Measurements from ENCODE around the gene AKAP10.

AKAP10 gene

GRCh38 chr17:19946921-19947320 lies 30.7 kb downstream of the AKAP10 start:
- no peak overlapping the region for H3K27ac Mint-ChIP-seq
- no peaks in the 10 kb centered on the region for H3K9me3 Mint-ChIP-seq
- no peak overlapping the region for H3K4me3 Mint-ChIP-seq
- H3K36me3 Mint-ChIP-seq = peaks cover 41% of the 10 kb centered on the region
- no peaks in the 10 kb centered on the region for H3K27me3 Mint-ChIP-seq
- H3K4me1 Mint-ChIP-seq = peaks cover 26% of the 10 kb centered on the region
- no peak for ATAC-seq

GRCh38 chr17:19945009-19945626 lies 32.5 kb downstream of the AKAP10 start:
- no peak overlapping the region for H3K27ac Mint-ChIP-seq
- H3K4me3 Mint-ChIP-seq = no peak overlapping the region
- H3K36me3 Mint-ChIP-seq = peaks cover 43% of the 10 kb centered on the region
- H3K4me1 Mint-ChIP-seq = peaks cover 26% of the 10 kb centered on the region
- H3K27me3 Mint-ChIP-seq = no peaks in the 10 kb centered on the region
- ATAC-seq = no peak
- H3K9me3 Mint-ChIP-seq = no peaks in the 10 kb centered on the region

DNA sequence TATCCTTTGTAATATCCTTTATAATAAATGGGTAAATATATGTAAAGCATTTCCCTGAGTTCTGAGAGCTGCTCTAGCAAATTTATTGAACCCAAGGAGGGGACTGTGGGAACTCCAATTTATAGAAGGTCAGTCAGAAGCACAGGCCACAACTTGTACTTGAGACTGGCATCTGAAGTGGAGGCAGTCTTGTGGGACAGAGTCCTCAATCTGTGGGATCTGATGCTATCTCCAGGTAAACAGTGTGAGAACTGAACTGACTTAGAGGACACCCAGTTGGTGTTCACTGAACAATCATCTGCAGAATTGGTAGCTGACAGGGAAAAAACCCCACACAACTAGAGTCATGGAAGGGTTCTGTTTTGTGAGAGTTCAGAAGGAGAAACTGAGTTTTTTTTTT lies 34.0 kb downstream of the AKAP10 start:
- no peaks in the 10 kb centered on the region for H3K9me3 Mint-ChIP-seq
- no peak overlapping the region for H3K27ac Mint-ChIP-seq
- H3K27me3 Mint-ChIP-seq = no peaks in the 10 kb centered on the region
- no peak overlapping the region for H3K4me3 Mint-ChIP-seq
- peaks cover 17% of the 10 kb centered on the region for H3K4me1 Mint-ChIP-seq
- H3K36me3 Mint-ChIP-seq = peaks cover 56% of the 10 kb centered on the region
- ATAC-seq = no peak

DNA sequence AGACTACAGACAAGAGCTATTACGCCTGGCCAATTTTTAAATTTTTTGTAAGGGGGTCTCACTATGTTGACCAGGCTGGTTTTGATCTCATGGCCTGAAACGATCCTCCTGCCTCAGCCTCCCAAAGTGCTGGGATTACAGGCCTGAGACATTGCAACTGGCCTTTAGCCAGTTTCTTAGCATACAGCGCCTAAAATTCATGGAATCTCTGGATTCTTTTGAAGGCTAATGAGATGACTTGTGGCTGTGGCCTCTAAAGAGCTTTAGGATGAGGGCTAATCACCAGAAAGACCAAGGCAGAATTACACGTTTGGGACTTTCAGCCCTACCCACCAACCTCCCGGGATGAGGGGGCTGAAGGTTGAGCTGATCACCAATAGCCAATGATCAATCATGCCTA lies 34.6 kb downstream of the AKAP10 start:
- H3K27me3 Mint-ChIP-seq = no peaks in the 10 kb centered on the region
- no peaks in the 10 kb centered on the region for H3K9me3 Mint-ChIP-seq
- no peak overlapping the region for H3K4me3 Mint-ChIP-seq
- no peak overlapping the region for H3K27ac Mint-ChIP-seq
- peaks cover 12% of the 10 kb centered on the region for H3K4me1 Mint-ChIP-seq
- peaks cover 50% of the 10 kb centered on the region for H3K36me3 Mint-ChIP-seq
- ATAC-seq = no peak

GRCh38 chr17:19940722-19941464 lies 36.7 kb downstream of the AKAP10 start:
- Mint-ChIP-seq H3K4me1 (peaks cover 10% of the 10 kb centered on the region), H3K36me3 (peaks cover 53% of the 10 kb centered on the region), H3K27ac (no peak overlapping the region), H3K9me3 (no peaks in the 10 kb centered on the region), H3K4me3 (no peak overlapping the region), H3K27me3 (no peaks in the 10 kb centered on the region)
- ATAC-seq = no peak

DNA sequence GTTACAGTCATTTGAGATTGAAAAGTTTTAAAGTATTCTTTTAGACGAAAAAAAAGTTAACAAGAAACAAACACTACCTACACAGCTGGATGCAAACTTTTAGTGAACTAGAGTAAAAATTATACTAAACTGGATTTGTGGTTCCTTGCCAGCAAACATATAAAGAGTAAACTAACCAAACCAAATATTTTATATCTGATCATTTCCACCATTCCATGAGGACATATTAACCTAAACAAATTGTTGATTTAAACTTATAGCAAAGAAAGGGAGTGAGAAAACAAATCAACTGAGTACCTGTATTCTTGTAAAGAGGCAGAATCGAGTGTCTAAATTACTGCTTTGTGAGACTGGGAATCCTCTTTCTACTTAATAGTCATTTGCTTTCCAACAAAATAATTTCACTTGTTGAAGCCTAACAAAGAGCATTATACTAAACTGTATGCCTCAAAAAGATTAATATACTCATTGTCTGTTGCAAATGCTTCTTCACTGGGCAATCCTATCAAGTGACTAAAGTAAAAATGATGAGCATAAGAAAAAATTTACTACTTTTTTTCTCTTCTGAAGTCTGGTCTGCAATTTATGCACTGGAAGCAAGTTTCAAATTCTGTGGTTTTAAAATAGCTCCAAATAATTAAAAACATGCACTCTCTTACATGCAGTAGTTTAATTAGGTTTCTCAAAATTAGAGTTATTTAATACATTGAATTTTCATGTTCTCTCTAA lies 37.5 kb downstream of the AKAP10 start:
- H3K4me1 Mint-ChIP-seq = peaks cover 6% of the 10 kb centered on the region
- H3K9me3 Mint-ChIP-seq = no peaks in the 10 kb centered on the region
- H3K36me3 Mint-ChIP-seq = peaks cover 50% of the 10 kb centered on the region
- no peak overlapping the region for H3K4me3 Mint-ChIP-seq
- H3K27me3 Mint-ChIP-seq = no peaks in the 10 kb centered on the region
- no peak for ATAC-seq
- no peak overlapping the region for H3K27ac Mint-ChIP-seq

- H3K27ac Mint-ChIP-seq = no peak overlapping the region
- no peak overlapping the region for H3K4me3 Mint-ChIP-seq
- peaks cover 38% of the 10 kb centered on the region for H3K36me3 Mint-ChIP-seq
Observed at GRCh38 chr17:19938736-19939135, 38.9 kb downstream of the AKAP10 start.

GRCh38 chr17:19937522-19937921 lies 40.1 kb downstream of the AKAP10 start:
- no peaks in the 10 kb centered on the region for H3K4me1 Mint-ChIP-seq
- peaks cover 46% of the 10 kb centered on the region for H3K36me3 Mint-ChIP-seq
- H3K4me3 Mint-ChIP-seq = no peak overlapping the region
- no peaks in the 10 kb centered on the region for H3K9me3 Mint-ChIP-seq
- H3K27ac Mint-ChIP-seq = no peak overlapping the region
- no peak for ATAC-seq
- H3K27me3 Mint-ChIP-seq = no peaks in the 10 kb centered on the region

More at GRCh38 chr17:19938736-19939135, 38.9 kb downstream of the AKAP10 start:
- H3K27me3 Mint-ChIP-seq = no peaks in the 10 kb centered on the region
- no peaks in the 10 kb centered on the region for H3K4me1 Mint-ChIP-seq
- no peaks in the 10 kb centered on the region for H3K9me3 Mint-ChIP-seq
- ATAC-seq = no peak

- Mint-ChIP-seq H3K4me1 (no peaks in the 10 kb centered on the region), H3K4me3 (no peak overlapping the region), H3K36me3 (peaks cover 42% of the 10 kb centered on the region), H3K27me3 (no peaks in the 10 kb centered on the region), H3K27ac (no peak overlapping the region), H3K9me3 (no peaks in the 10 kb centered on the region)
- ATAC-seq = no peak
Observed at GRCh38 chr17:19935169-19935568, 42.5 kb downstream of the AKAP10 start.

DNA sequence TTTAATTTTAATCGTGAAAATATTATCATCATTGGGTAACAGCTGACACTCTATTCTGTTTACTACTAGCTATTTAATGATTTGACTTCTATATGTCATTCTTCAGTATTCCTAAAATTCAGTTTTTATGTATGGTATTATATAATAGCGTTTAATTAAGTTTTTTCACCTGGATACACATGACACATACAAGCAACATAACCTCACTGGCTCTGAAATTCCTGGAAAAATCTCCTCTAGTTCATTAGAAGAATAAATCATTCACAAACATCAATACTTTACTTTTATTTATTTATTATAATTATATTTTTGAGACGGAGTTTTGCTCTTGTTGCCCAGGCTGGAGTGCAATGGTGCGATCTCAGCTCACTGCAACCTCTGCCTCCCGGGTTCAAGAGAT lies 44.0 kb downstream of the AKAP10 start:
- Mint-ChIP-seq H3K27ac (no peak overlapping the region), H3K4me1 (no peaks in the 10 kb centered on the region), H3K4me3 (no peak overlapping the region), H3K27me3 (no peaks in the 10 kb centered on the region), H3K9me3 (no peaks in the 10 kb centered on the region), H3K36me3 (peaks cover 44% of the 10 kb centered on the region)
- no peak for ATAC-seq

GRCh38 chr17:19933221-19933620 lies 44.4 kb downstream of the AKAP10 start:
- H3K4me1 Mint-ChIP-seq = no peaks in the 10 kb centered on the region
- peaks cover 46% of the 10 kb centered on the region for H3K36me3 Mint-ChIP-seq
- no peak overlapping the region for H3K4me3 Mint-ChIP-seq
- H3K27me3 Mint-ChIP-seq = no peaks in the 10 kb centered on the region
- no peak for ATAC-seq
- no peaks in the 10 kb centered on the region for H3K9me3 Mint-ChIP-seq
- no peak overlapping the region for H3K27ac Mint-ChIP-seq

GRCh38 chr17:19928299-19928698 lies 49.3 kb downstream of the AKAP10 start:
- no peak overlapping the region for H3K4me3 Mint-ChIP-seq
- H3K36me3 Mint-ChIP-seq = peaks cover 50% of the 10 kb centered on the region
- ATAC-seq = no peak
- H3K27me3 Mint-ChIP-seq = no peaks in the 10 kb centered on the region
- H3K9me3 Mint-ChIP-seq = no peaks in the 10 kb centered on the region
- H3K27ac Mint-ChIP-seq = no peak overlapping the region
- no peaks in the 10 kb centered on the region for H3K4me1 Mint-ChIP-seq

- peaks cover 47% of the 10 kb centered on the region for H3K36me3 Mint-ChIP-seq
- no peaks in the 10 kb centered on the region for H3K27me3 Mint-ChIP-seq
- no peak for ATAC-seq
- no peak overlapping the region for H3K4me3 Mint-ChIP-seq
- H3K4me1 Mint-ChIP-seq = no peaks in the 10 kb centered on the region
- H3K27ac Mint-ChIP-seq = no peak overlapping the region
- no peaks in the 10 kb centered on the region for H3K9me3 Mint-ChIP-seq
Observed at GRCh38 chr17:19915245-19915978, 62.2 kb downstream of the AKAP10 start.

DNA sequence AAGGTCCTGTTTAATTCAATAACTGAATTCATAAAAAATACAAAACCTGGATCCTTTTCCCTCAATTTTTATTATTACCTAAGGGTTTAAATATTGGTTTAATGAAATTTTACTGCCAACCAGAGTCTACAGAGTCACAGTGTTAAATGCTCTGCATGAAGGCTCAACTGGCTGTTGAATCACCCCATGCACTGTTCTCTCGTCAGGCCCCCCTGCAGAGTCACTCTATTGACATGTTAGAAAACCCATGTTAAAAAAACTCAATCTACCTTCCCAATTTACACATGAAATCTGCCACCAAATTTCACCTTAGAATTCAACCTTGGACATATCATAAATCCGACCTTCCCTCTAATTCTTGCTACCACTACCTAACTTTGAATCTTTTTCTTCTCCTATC lies 66.6 kb downstream of the AKAP10 start:
- ATAC-seq = no peak
- Mint-ChIP-seq H3K27me3 (no peaks in the 10 kb centered on the region), H3K4me3 (no peak overlapping the region), H3K27ac (no peak overlapping the region), H3K36me3 (peaks cover 68% of the 10 kb centered on the region), H3K4me1 (no peaks in the 10 kb centered on the region), H3K9me3 (no peaks in the 10 kb centered on the region)

- Mint-ChIP-seq H3K27me3 (no peaks in the 10 kb centered on the region), H3K4me1 (no peaks in the 10 kb centered on the region), H3K9me3 (no peaks in the 10 kb centered on the region), H3K4me3 (no peak overlapping the region), H3K27ac (no peak overlapping the region), H3K36me3 (peaks cover 62% of the 10 kb centered on the region)
- no peak for ATAC-seq
Observed at GRCh38 chr17:19909139-19909538, 68.5 kb downstream of the AKAP10 start.

Measured in stimulated activated memory B cell treated with anti-CD40 and anti-IgM and Interleukin-4, amounts not matched to agents 10 μg/mL and 1 μg/mL and 100 μg/mL, for 72 hours (primary cell).